Fibroblast of mammary gland (primary cell): ENCODE data around the gene DIP2C.

Experiments used
- DNase-seq: peaks from one replicate; pipeline ENCODE4 v3.0.0-alpha.2; 2010; ENCODE audit warnings: low read depth
- H3K4me3 ChIP-seq: 2 replicates; pipeline ENCODE4 v1.5.1; 2011; ENCODE audit warnings: low read depth, mild to moderate bottlenecking, low read length, moderate library complexity; ENCODE audit not compliant: control insufficient read depth
- CTCF ChIP-seq: conservative IDR thresholded peaks from 2 replicates; pipeline ENCODE4 v1.5.1; 2011; ENCODE audit warnings: low read depth, low read length, inconsistent platforms; ENCODE audit not compliant: control insufficient read depth, insufficient read depth

Gene DIP2C

DNA sequence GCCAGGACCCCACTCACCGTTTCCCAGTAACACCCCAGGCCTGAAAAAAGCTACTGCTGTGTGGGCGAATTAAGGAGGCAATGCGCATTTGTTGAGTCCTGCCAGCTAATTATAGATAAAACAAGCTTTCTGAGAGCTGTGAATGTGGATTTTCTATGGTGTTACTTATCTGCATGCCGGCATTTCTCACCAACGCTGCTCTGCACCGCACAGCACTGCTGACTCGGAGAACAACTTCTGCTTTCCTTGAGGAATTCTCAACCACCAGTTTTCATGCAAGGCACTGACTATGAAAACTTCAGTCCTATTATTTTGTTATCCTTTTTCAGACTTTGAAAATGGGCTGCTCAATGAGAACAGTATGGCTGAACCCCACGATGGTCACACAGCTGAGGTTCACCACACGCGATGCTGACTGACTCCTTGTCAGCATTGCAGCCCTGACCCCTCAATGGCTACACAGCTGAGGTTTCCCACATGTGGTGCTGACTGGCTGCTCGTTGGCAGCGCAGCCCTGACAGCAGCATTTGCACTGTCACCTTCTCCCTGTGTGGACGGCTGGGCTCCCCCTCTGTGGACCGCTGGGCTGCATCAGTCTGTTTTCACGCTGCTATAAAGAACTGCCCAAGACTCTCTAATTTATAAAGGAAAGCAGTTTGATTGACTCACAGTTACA, 190.6 kb downstream of the DIP2C start:
- H3K4me3 ChIP-seq = no peak overlapping the region
- DNase-seq = no peak
- TF ChIP-seq CTCF = no peak

DNA sequence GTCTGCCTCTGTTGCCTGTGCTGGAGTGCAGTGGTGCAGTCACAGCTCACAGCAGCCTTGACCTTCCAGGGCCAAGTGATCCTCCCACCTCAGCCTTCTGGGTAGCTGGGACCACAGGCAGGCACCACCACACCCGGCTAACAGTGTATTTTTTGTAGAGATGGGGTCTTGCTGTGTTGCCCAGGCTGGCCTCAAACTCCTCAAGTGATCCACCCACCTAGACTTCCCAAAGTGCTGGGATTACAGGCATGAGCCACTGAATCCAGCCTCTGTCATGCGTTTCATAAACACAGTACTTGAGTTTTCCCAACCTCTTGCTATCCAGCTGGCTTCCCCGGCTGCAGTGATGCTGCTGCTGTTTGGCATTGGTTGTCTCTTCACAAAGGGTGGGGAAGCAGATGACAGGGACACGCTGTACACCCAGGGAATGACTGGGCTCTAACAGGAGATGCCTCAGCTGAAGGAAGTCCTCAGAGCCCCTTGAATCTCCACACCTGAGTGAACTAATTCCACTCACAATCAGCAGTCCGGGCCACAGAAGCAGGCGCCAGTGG, 191.5 kb downstream of the DIP2C start:
- no peak overlapping the region for H3K4me3 ChIP-seq
- no peak for DNase-seq
- no peak for TF ChIP-seq CTCF

DNA sequence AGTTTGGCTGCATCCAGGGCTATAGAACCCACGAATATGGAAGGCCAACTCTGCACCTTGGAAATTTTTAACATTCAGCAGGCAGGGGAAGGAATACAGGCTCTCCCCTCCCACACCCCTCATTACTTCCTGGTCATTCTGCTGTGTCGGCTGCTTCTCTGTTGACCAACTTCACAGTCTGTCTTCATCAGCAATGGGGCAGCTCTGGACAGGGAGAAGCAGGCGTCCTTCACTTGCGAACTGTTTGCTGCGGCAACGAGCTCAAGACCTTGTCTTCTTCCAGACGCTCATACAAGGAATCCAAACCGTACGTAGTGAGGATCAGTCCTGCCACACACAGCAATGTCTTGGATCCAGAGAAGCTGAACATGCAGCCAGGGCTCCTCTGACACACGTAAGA, 192.2 kb downstream of the DIP2C start:
- TF ChIP-seq CTCF = no peak
- no peak for DNase-seq
- no peak overlapping the region for H3K4me3 ChIP-seq

GRCh38 chr10:494556-494955, 194.9 kb downstream of the DIP2C start:
- no peak overlapping the region for H3K4me3 ChIP-seq
- no peak for DNase-seq
- no peak for TF ChIP-seq CTCF

DNA sequence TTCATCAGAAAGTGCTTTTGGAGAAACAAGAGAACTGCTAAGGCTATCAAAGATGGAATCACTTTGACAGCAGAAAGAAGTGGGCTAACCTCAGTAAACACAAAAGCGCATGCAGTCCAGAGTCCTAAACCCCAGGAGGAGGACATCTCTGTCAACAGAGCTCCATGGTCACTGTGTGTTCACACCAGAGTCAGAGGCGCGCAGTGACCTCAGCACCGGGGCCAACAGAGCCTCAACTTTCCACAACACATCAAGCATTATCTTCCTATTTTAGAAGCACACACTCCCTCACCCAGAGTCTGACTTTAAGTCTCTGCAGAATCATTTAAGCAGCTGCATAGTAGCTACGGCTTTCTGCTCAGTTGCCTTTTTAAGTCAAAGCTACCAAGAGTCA, 195.3 kb downstream of the DIP2C start:
- no peak for TF ChIP-seq CTCF
- DNase-seq = no peak
- no peak overlapping the region for H3K4me3 ChIP-seq

GRCh38 chr10:493391-494148, 195.9 kb downstream of the DIP2C start:
- TF ChIP-seq CTCF = no peak

DNA sequence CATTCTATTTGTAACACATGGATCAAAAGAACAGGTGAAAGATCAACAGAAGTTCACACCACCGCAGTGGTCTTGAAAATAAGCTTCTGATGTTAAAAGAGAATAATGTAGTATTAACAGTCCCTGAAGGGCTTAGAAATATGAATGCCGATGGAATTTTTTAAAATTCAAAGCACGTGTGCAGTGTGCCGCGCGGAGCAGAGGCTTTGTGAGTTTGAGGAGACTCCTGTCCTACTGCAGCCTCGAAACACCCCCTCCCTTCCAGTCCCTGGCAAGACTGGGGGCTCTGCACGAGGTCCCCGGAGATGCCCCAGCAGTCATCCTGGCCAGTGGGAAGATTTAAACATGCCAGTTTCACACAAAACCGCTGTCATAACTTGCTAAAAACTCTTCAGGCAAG, 196.6 kb downstream of the DIP2C start:
- no peak for DNase-seq
- H3K4me3 ChIP-seq = no peak overlapping the region
- no peak for TF ChIP-seq CTCF

More at GRCh38 chr10:493391-494148, 195.9 kb downstream of the DIP2C start:
- DNase-seq = no peak
- H3K4me3 ChIP-seq = no peak overlapping the region
